T-helper 17 cell (primary cell): ENCODE results near the gene ECE1. TPM values are rescaled to one million over a fixed set of nuclear protein-coding genes. Genes with fewer than 3 reads are reported as not detected.
"Not testable (repeated sequence)": the region's sequence is repeated elsewhere in the genome, so short reads cannot be mapped to it uniquely, and the experiment has no call there.

Source experiments
- ATAC-seq: fragments of 150-1000 bp; cut with Tn5 transposase; 2 replicates; pipeline ENCODE4 v1.10.0; 2021; ENCODE audit warnings: mild to moderate bottlenecking, moderate library complexity
- DNase-seq, 3 donors: peaks; one replicate each; pipeline versions ENCODE4 v3.0.0 to v3.0.0-alpha.2; 2020 to 2021
- H3K9me3 ChIP-seq: one replicate; pipeline ENCODE4 v1.7.0; 2013; ENCODE audit warnings: low read length, mild to moderate bottlenecking; ENCODE audit not compliant: control insufficient read depth, poor library complexity, severe bottlenecking
- H3K27ac Mint-ChIP-seq: one replicate; pipeline ENCODE4 v1.8.0; 2022; ENCODE audit warnings: mild to moderate bottlenecking, moderate library complexity, mixed read lengths
- H3K27me3 Mint-ChIP-seq: one replicate; pipeline ENCODE4 v1.8.0; 2022; ENCODE audit warnings: mixed read lengths
- H3K36me3 Mint-ChIP-seq: one replicate; pipeline ENCODE4 v1.8.0; 2022; ENCODE audit warnings: low read depth, mixed read lengths
- H3K4me1 Mint-ChIP-seq: one replicate; pipeline ENCODE4 v1.8.0; 2022; ENCODE audit warnings: mild to moderate bottlenecking, mixed read lengths
- H3K4me3 Mint-ChIP-seq: one replicate; pipeline ENCODE4 v1.8.0; 2022; ENCODE audit warnings: mild to moderate bottlenecking, moderate library complexity, mixed read lengths
- total RNA-seq, 4 donors: library from RNA in 2 of 4; stranded (reverse) in 2 of 4; gene quantifications; one replicate each; pipeline ENCODE4 v1.2.3 and lab custom pipeline; 2022 to 2026

The ECE1 gene
- total RNA-seq, 2 donors from 2014 or later: 116 to 117 TPM

GRCh38 chr1:21234779-21235178, 55.5 kb downstream of the ECE1 start:
- Mint-ChIP-seq H3K4me3 (no peak overlapping the region), H3K27me3 (no peaks in the 10 kb centered on the region), H3K36me3 (peaks cover 3% of the 10 kb centered on the region), H3K4me1 (no peaks in the 10 kb centered on the region), H3K27ac (no peak overlapping the region)
- DNase-seq: no peak
- no peak for ATAC-seq
- H3K9me3 ChIP-seq: no peaks in the 10 kb centered on the region

- DNase-seq (no peak), ATAC-seq (no peak)
- H3K4me1 Mint-ChIP-seq: no peaks in the 10 kb centered on the region
- H3K4me3 Mint-ChIP-seq: no peak overlapping the region
- no peak overlapping the region for H3K27ac Mint-ChIP-seq
- no peaks in the 10 kb centered on the region for H3K9me3 ChIP-seq
- no peaks in the 10 kb centered on the region for H3K27me3 Mint-ChIP-seq
- peaks cover 3% of the 10 kb centered on the region for H3K36me3 Mint-ChIP-seq
These were observed 56.8 kb downstream of the ECE1 start for GRCh38 chr1:21233490-21233889.

- no peaks in the 10 kb centered on the region for H3K9me3 ChIP-seq
- Mint-ChIP-seq H3K27me3 (no peaks in the 10 kb centered on the region), H3K4me3 (no peak overlapping the region), H3K27ac (no peak overlapping the region), H3K4me1 (no peaks in the 10 kb centered on the region), H3K36me3 (peaks cover 3% of the 10 kb centered on the region)
- no peak for DNase-seq
- ATAC-seq: peak; percentile 64
These were observed 58.2 kb downstream of the ECE1 start for GRCh38 chr1:21232044-21232443.

- no peaks in the 10 kb centered on the region for H3K9me3 ChIP-seq
- peaks cover 8% of the 10 kb centered on the region for H3K36me3 Mint-ChIP-seq
- no peak overlapping the region for H3K27ac Mint-ChIP-seq
- ATAC-seq (no peak), DNase-seq (no peak)
- H3K4me3 Mint-ChIP-seq: no peak overlapping the region
- H3K27me3 Mint-ChIP-seq: no peaks in the 10 kb centered on the region
- H3K4me1 Mint-ChIP-seq: peaks cover 2% of the 10 kb centered on the region
These were observed 60.8 kb downstream of the ECE1 start for GRCh38 chr1:21229246-21230000.

- DNase-seq, H3K9me3 ChIP-seq, ATAC-seq, H3K4me1 Mint-ChIP-seq, H3K27ac Mint-ChIP-seq, H3K27me3 Mint-ChIP-seq, H3K4me3 Mint-ChIP-seq: not testable (repeated sequence)
- peaks cover 11% of the 10 kb centered on the region for H3K36me3 Mint-ChIP-seq
These were observed 62.0 kb downstream of the ECE1 start for GRCh38 chr1:21228224-21228623.

GRCh38 chr1:21225065-21225464, 65.2 kb downstream of the ECE1 start:
- no peaks in the 10 kb centered on the region for H3K9me3 ChIP-seq
- DNase-seq (no peak), ATAC-seq (no peak)
- Mint-ChIP-seq H3K27ac (peak overlapping the region; percentile 32), H3K4me3 (no peak overlapping the region), H3K27me3 (no peaks in the 10 kb centered on the region), H3K36me3 (peaks cover 15% of the 10 kb centered on the region), H3K4me1 (peaks cover 4% of the 10 kb centered on the region)

- H3K9me3 ChIP-seq: no peaks in the 10 kb centered on the region
- no peak for ATAC-seq
- no peak for DNase-seq
- Mint-ChIP-seq H3K4me3 (no peak overlapping the region), H3K36me3 (peaks cover 15% of the 10 kb centered on the region), H3K27ac (peak overlapping the region; percentile 41), H3K27me3 (no peaks in the 10 kb centered on the region), H3K4me1 (peaks cover 9% of the 10 kb centered on the region)
These were observed 69.4 kb downstream of the ECE1 start for GRCh38 chr1:21220815-21221214.

GRCh38 chr1:21219674-21220073, 70.6 kb downstream of the ECE1 start:
- no peaks in the 10 kb centered on the region for H3K27me3 Mint-ChIP-seq
- H3K27ac Mint-ChIP-seq: no peak overlapping the region
- H3K9me3 ChIP-seq: no peaks in the 10 kb centered on the region
- DNase-seq: no peak
- ATAC-seq: no peak
- no peak overlapping the region for H3K4me3 Mint-ChIP-seq
- H3K36me3 Mint-ChIP-seq: peaks cover 12% of the 10 kb centered on the region
- H3K4me1 Mint-ChIP-seq: peaks cover 9% of the 10 kb centered on the region

GRCh38 chr1:21217812-21218596, 72.3 kb downstream of the ECE1 start:
- H3K36me3 Mint-ChIP-seq: peaks cover 4% of the 10 kb centered on the region
- DNase-seq (peak in 1 of 3 donors; percentile 28), ATAC-seq (peak; percentile 47)
- H3K27me3 Mint-ChIP-seq: no peaks in the 10 kb centered on the region
- H3K4me3 Mint-ChIP-seq: peak overlapping the region; percentile 5
- H3K9me3 ChIP-seq: no peaks in the 10 kb centered on the region
- H3K4me1 Mint-ChIP-seq: peaks cover 5% of the 10 kb centered on the region
- H3K27ac Mint-ChIP-seq: no peak overlapping the region

- no peak overlapping the region for H3K4me3 Mint-ChIP-seq
- H3K36me3 Mint-ChIP-seq: peaks cover 3% of the 10 kb centered on the region
- DNase-seq (peak; percentile 30 to 64 (median 36)), ATAC-seq (peak; percentile 86)
- peak overlapping the region; percentile 57 for H3K27ac Mint-ChIP-seq
- H3K4me1 Mint-ChIP-seq: peaks cover 5% of the 10 kb centered on the region
- H3K27me3 Mint-ChIP-seq: no peaks in the 10 kb centered on the region
- H3K9me3 ChIP-seq: no peaks in the 10 kb centered on the region
These were observed 73.1 kb downstream of the ECE1 start for GRCh38 chr1:21216835-21217811.

GRCh38 chr1:21212126-21212525, 78.1 kb downstream of the ECE1 start:
- Mint-ChIP-seq H3K36me3 (no peaks in the 10 kb centered on the region), H3K4me1 (peaks cover 7% of the 10 kb centered on the region), H3K27ac (no peak overlapping the region), H3K4me3 (no peak overlapping the region), H3K27me3 (no peaks in the 10 kb centered on the region)
- H3K9me3 ChIP-seq: no peaks in the 10 kb centered on the region
- no peak for ATAC-seq
- no peak for DNase-seq

- not testable (repeated sequence) for H3K4me3 Mint-ChIP-seq, H3K27me3 Mint-ChIP-seq, ATAC-seq, H3K4me1 Mint-ChIP-seq, DNase-seq, H3K27ac Mint-ChIP-seq, H3K36me3 Mint-ChIP-seq, H3K9me3 ChIP-seq
These were observed 82.0 kb downstream of the ECE1 start for GRCh38 chr1:21208137-21208700.
